HEK293 (cell line): Measurements from ENCODE around the gene CEP70.

ENCODE experiments used
- CTCF ChIA-PET: fragments of 350-600 bp; formaldehyde crosslinking; extraction: SDS; loops from one replicate; lab custom pipeline; 2021; ENCODE audit warnings: antibody characterized with exemption; lab: Yijun Ruan, JAX
- POLR2A ChIA-PET: fragments of 300-600 bp; formaldehyde crosslinking; extraction: SDS; loops from one replicate; lab custom pipeline; 2020; ENCODE audit warnings: antibody characterized with exemption, inconsistent platforms; lab: Yijun Ruan, JAX
- H3K27ac ChIP-seq: fragments of 200-500 bp; sonication (Bioruptor generic); 2 replicates; pipeline ENCODE4 v1.5.1; 2014; ENCODE audit warnings: low read depth, low read length, control low read depth, inconsistent platforms; ENCODE audit errors: extremely low read depth
- H3K36me3 ChIP-seq, 2 experiments: fragments of 200-500 bp in 1 of 2; sonication (Bioruptor generic) in 1 of 2; 1 replicate in 1 of 2; 2 replicates in 1 of 2; pipeline ENCODE4 v1.5.1; 2014 to 2017; ENCODE audit warnings: inconsistent platforms in 2 of 2, low read length in 2 of 2; ENCODE audit not compliant: control insufficient read depth in 2 of 2, insufficient read depth in 1 of 2
- H3K4me1 ChIP-seq: fragments of 200-500 bp; sonication (Bioruptor generic); 2 replicates; pipeline ENCODE4 v1.5.1; 2014; ENCODE audit warnings: mild to moderate bottlenecking, low read length, inconsistent platforms; ENCODE audit not compliant: control insufficient read depth, insufficient read depth
- H3K4me3 ChIP-seq: 2 replicates; pipeline ENCODE4 v1.5.1; 2011; ENCODE audit warnings: low read depth, mild to moderate bottlenecking, control low read depth, low read length, moderate library complexity
- H3K9me3 ChIP-seq: fragments of 200-500 bp; sonication (Bioruptor generic); 2 replicates; pipeline ENCODE4 v1.5.1; 2014; ENCODE audit warnings: low read depth, low read length, inconsistent platforms; ENCODE audit not compliant: control insufficient read depth, insufficient read depth
- HOXC10 ChIP-seq: sonication (generic); formaldehyde crosslinking; IDR thresholded peaks from 2 replicates; pipeline ENCODE4 v1.8.1; 2023; ENCODE audit warnings: mild to moderate bottlenecking, missing genetic modification reagents
- KLF7 ChIP-seq: fragments of 450-650 bp; formaldehyde crosslinking; IDR thresholded peaks from 2 replicates; pipeline ENCODE4 v1.5.1; 2016; ENCODE audit warnings: missing biosample characterization, missing genetic modification characterization, borderline replicate concordance
- MEIS1 ChIP-seq: sonication (generic); formaldehyde crosslinking; IDR thresholded peaks from 2 replicates; pipeline ENCODE4 v1.8.1; 2022; ENCODE audit warnings: missing genetic modification reagents, mild to moderate bottlenecking, borderline replicate concordance
- SP7 ChIP-seq: fragments of 450-650 bp; formaldehyde crosslinking; IDR thresholded peaks from 2 replicates; pipeline ENCODE4 v1.5.1; 2016; ENCODE audit warnings: missing biosample characterization, missing genetic modification characterization
- TRIM28 ChIP-seq: IDR thresholded peaks from 2 replicates; pipeline ENCODE4 v1.6.1; 2011; ENCODE audit warnings: low read length, control low read depth, borderline replicate concordance
- ZBTB1 ChIP-seq: fragments of 450-650 bp; formaldehyde crosslinking; IDR thresholded peaks from 2 replicates; pipeline ENCODE4 v1.5.1; 2016; ENCODE audit warnings: missing biosample characterization, missing genetic modification characterization
- ZNF2 ChIP-seq: fragments of 450-650 bp; formaldehyde crosslinking; IDR thresholded peaks from 2 replicates; pipeline ENCODE4 v1.5.1; 2016; ENCODE audit warnings: missing biosample characterization, missing genetic modification characterization
- ZNF223 ChIP-seq: fragments of 450-650 bp; formaldehyde crosslinking; IDR thresholded peaks from 2 replicates; pipeline ENCODE4 v1.5.1; 2016; ENCODE audit warnings: missing biosample characterization, missing genetic modification characterization
- ZNF324 ChIP-seq: fragments of 450-650 bp; formaldehyde crosslinking; IDR thresholded peaks from 2 replicates; pipeline ENCODE4 v1.5.1; 2016; ENCODE audit warnings: missing biosample characterization, missing genetic modification characterization
- ZNF335 ChIP-seq: fragments of 450-650 bp; formaldehyde crosslinking; conservative IDR thresholded peaks from 2 replicates; pipeline ENCODE4 v1.5.1; 2016; ENCODE audit warnings: missing biosample characterization, missing genetic modification characterization
- ZNF366 ChIP-seq: fragments of 450-650 bp; formaldehyde crosslinking; conservative IDR thresholded peaks from 2 replicates; pipeline ENCODE4 v1.5.1; 2016; ENCODE audit warnings: missing biosample characterization, missing genetic modification characterization
- ZNF423 ChIP-seq: fragments of 450-650 bp; formaldehyde crosslinking; IDR thresholded peaks from 2 replicates; pipeline ENCODE4 v1.5.1; 2016; ENCODE audit warnings: missing biosample characterization, missing genetic modification characterization
- ZNF514 ChIP-seq: fragments of 450-650 bp; formaldehyde crosslinking; IDR thresholded peaks from 2 replicates; pipeline ENCODE4 v1.5.1; 2016; ENCODE audit warnings: missing biosample characterization, missing genetic modification characterization
- ZNF561 ChIP-seq: fragments of 450-650 bp; IDR thresholded peaks from 2 replicates; pipeline ENCODE4 v1.5.1; 2018; ENCODE audit warnings: missing biosample characterization, missing genetic modification characterization, borderline replicate concordance
- ZNF600 ChIP-seq: fragments of 450-650 bp; formaldehyde crosslinking; IDR thresholded peaks from 2 replicates; pipeline ENCODE4 v1.5.1; 2016; ENCODE audit warnings: missing biosample characterization, missing genetic modification characterization
- ZNF621 ChIP-seq: fragments of 450-650 bp; formaldehyde crosslinking; IDR thresholded peaks from 2 replicates; pipeline ENCODE4 v1.5.1; 2017; ENCODE audit warnings: missing biosample characterization, missing genetic modification characterization
- ZNF664 ChIP-seq: fragments of 450-650 bp; formaldehyde crosslinking; IDR thresholded peaks from 2 replicates; pipeline ENCODE4 v1.5.1; 2016; ENCODE audit warnings: missing biosample characterization, missing genetic modification characterization
- ZNF768 ChIP-seq: fragments of 450-650 bp; formaldehyde crosslinking; IDR thresholded peaks from 2 replicates; pipeline ENCODE4 v1.5.1; 2018; ENCODE audit warnings: missing biosample characterization, mild to moderate bottlenecking, missing genetic modification characterization
- ZNF843 ChIP-seq: fragments of 450-650 bp; formaldehyde crosslinking; IDR thresholded peaks from 2 replicates; pipeline ENCODE4 v1.5.1; 2016; ENCODE audit warnings: missing biosample characterization, missing genetic modification characterization
- ZSCAN23 ChIP-seq: fragments of 450-650 bp; formaldehyde crosslinking; IDR thresholded peaks from 2 replicates; pipeline ENCODE4 v1.5.1; 2016; ENCODE audit warnings: missing biosample characterization, missing genetic modification characterization
- ZSCAN30 ChIP-seq: fragments of 450-650 bp; IDR thresholded peaks from 2 replicates; pipeline ENCODE4 v1.5.1; 2018; ENCODE audit warnings: missing biosample characterization, mild to moderate bottlenecking, missing genetic modification characterization, moderate library complexity
- TF ChIP-seq, protein P1 (sequence below): fragments of 450-650 bp; formaldehyde crosslinking; IDR thresholded peaks from 2 replicates; pipeline ENCODE4 v1.5.1; 2016; ENCODE audit warnings: missing biosample characterization, missing genetic modification characterization
- TF ChIP-seq, protein P2 (sequence below): fragments of 450-650 bp; formaldehyde crosslinking; IDR thresholded peaks from 2 replicates; pipeline ENCODE4 v1.5.1; 2016; ENCODE audit warnings: missing biosample characterization, missing genetic modification characterization
- TF ChIP-seq, protein P3 (sequence below): fragments of 450-650 bp; formaldehyde crosslinking; optimal IDR thresholded peaks from 2 replicates; pipeline ENCODE3; 2016; ENCODE audit warnings: missing biosample characterization, mild to moderate bottlenecking, missing genetic modification characterization
- TF ChIP-seq, protein P4 (sequence below): fragments of 450-650 bp; formaldehyde crosslinking; IDR thresholded peaks from 2 replicates; pipeline ENCODE4 v1.5.1; 2016; ENCODE audit warnings: missing biosample characterization, missing genetic modification characterization
- TF ChIP-seq, protein P5 (sequence below): fragments of 450-650 bp; formaldehyde crosslinking; IDR thresholded peaks from 2 replicates; pipeline ENCODE4 v1.5.1; 2016; ENCODE audit warnings: missing biosample characterization, missing genetic modification characterization, low read depth

Gene CEP70

DNA sequence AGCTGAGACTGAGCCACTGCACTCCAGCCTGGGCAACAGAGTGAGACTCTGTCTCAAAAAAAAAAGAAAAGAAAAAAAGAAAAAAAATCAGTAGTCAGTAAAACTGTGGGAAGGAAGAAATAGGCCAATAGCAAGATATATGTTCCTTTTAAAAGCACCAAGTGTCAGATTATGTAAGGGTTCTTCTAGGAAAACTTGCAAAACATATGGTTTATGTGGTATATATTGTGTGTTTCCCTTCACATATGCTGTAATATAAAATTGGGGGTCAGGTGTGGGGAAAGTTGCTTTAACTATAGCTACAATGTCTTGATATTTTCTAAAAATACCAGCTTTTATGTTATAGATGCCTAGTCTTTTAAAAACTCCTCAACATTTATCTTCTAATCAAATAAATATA, 95.1 kb downstream of the CEP70 start:
- ChIA-PET CTCF (no interaction called here), POLR2A (no interaction called here)
- Histone ChIP-seq H3K27ac (no peak overlapping the region), H3K4me3 (no peak overlapping the region), H3K4me1 (no peaks in the 10 kb centered on the region), H3K36me3 (peaks cover 0 to 13% of the 10 kb centered on the region in 2 experiments; a peak in 2 of 3 replicates), H3K9me3 (no peaks in the 10 kb centered on the region)
- TF ChIP-seq ZNF600 (tag by site-specific recombination): no peak
- TF ChIP-seq ZNF335 (tag by site-specific recombination): no peak
- TF ChIP-seq ZNF2 (tag by site-specific recombination): no peak
- TF ChIP-seq ZNF843 (tag by site-specific recombination): no peak
- no peak for TF ChIP-seq ZNF561
- TF ChIP-seq, protein P1, sequence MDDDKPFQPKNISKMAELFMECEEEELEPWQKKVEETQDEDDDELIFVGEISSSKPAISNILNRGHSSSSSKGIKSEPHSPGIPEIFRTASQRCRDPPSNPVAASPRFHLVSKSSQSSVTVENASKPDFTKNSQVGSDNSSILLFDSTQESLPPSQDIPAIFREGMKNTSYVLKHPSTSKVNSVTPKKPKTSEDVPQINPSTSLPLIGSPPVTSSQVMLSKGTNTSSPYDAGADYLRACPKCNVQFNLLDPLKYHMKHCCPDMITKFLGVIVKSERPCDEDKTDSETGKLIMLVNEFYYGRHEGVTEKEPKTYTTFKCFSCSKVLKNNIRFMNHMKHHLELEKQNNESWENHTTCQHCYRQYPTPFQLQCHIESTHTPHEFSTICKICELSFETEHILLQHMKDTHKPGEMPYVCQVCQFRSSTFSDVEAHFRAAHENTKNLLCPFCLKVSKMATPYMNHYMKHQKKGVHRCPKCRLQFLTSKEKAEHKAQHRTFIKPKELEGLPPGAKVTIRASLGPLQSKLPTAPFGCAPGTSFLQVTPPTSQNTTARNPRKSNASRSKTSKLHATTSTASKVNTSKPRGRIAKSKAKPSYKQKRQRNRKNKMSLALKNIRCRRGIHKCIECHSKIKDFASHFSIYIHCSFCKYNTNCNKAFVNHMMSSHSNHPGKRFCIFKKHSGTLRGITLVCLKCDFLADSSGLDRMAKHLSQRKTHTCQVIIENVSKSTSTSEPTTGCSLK: no peak
- TF ChIP-seq ZNF423 (tag by site-specific recombination): no peak
- no peak for TF ChIP-seq SP7 (tag by site-specific recombination)
- TF ChIP-seq, protein P2, sequence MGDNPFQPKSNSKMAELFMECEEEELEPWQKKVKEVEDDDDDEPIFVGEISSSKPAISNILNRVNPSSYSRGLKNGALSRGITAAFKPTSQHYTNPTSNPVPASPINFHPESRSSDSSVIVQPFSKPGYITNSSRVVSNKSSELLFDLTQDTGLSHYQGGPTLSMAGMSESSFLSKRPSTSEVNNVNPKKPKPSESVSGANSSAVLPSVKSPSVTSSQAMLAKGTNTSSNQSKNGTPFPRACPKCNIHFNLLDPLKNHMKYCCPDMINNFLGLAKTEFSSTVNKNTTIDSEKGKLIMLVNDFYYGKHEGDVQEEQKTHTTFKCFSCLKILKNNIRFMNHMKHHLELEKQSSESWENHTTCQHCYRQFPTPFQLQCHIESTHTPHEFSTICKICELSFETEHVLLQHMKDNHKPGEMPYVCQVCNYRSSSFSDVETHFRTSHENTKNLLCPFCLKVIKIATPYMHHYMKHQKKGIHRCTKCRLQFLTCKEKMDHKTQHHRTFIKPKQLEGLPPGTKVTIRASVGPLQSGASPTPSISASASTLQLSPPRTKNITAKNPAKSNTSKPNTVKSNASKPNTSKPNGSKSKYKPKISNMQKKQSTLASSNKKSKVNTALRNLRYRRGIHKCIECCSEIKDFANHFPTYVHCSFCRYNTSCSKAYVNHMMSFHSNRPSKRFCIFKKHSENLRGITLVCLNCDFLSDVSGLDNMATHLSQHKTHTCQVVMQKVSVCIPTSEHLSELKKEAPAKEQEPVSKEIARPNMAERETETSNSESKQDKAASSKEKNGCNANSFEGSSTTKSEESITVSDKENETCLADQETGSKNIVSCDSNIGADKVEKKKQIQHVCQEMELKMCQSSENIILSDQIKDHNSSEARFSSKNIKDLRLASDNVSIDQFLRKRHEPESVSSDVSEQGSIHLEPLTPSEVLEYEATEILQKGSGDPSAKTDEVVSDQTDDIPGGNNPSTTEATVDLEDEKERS (tag by site-specific recombination): no peak
- TF ChIP-seq ZNF664 (tag by site-specific recombination): no peak
- TF ChIP-seq, protein P3, sequence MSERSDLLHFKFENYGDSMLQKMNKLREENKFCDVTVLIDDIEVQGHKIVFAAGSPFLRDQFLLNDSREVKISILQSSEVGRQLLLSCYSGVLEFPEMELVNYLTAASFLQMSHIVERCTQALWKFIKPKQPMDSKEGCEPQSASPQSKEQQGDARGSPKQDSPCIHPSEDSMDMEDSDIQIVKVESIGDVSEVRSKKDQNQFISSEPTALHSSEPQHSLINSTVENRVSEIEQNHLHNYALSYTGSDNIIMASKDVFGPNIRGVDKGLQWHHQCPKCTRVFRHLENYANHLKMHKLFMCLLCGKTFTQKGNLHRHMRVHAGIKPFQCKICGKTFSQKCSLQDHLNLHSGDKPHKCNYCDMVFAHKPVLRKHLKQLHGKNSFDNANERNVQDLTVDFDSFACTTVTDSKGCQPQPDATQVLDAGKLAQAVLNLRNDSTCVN (tag by site-specific recombination): no peak
- no peak for TF ChIP-seq ZNF324 (tag by site-specific recombination)
- TF ChIP-seq, protein P4, sequence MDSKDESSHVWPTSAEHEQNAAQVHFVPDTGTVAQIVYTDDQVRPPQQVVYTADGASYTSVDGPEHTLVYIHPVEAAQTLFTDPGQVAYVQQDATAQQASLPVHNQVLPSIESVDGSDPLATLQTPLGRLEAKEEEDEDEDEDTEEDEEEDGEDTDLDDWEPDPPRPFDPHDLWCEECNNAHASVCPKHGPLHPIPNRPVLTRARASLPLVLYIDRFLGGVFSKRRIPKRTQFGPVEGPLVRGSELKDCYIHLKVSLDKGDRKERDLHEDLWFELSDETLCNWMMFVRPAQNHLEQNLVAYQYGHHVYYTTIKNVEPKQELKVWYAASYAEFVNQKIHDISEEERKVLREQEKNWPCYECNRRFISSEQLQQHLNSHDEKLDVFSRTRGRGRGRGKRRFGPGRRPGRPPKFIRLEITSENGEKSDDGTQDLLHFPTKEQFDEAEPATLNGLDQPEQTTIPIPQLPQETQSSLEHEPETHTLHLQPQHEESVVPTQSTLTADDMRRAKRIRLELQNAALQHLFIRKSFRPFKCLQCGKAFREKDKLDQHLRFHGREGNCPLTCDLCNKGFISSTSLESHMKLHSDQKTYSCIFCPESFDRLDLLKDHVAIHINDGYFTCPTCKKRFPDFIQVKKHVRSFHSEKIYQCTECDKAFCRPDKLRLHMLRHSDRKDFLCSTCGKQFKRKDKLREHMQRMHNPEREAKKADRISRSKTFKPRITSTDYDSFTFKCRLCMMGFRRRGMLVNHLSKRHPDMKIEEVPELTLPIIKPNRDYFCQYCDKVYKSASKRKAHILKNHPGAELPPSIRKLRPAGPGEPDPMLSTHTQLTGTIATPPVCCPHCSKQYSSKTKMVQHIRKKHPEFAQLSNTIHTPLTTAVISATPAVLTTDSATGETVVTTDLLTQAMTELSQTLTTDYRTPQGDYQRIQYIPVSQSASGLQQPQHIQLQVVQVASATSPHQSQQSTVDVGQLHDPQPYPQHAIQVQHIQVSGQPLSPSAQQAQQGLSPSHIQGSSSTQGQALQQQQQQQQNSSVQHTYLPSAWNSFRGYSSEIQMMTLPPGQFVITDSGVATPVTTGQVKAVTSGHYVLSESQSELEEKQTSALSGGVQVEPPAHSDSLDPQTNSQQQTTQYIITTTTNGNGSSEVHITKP (tag by site-specific recombination): no peak
- TF ChIP-seq ZSCAN23 (tag by site-specific recombination): no peak

DNA sequence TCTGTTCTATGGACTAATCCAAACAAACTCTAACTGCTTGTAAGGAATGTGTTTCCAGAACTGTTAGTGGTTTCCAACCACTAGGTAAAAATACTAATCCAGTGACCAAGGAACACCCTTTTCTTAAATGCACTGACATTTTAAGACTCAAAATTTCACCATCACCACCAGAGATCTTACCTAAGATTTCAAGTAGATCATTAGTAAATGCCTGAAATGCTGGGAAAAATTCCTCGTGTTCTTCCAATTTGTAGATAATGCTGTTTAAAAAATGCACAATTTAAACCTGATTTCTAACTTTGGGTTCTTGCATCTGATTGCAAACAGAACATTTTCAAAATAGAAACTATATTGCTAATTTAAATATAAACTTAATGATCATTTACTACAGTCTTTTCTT, 96.2 kb downstream of the CEP70 start:
- POLR2A ChIA-PET: no interaction called here
- Histone ChIP-seq H3K4me1 (no peaks in the 10 kb centered on the region), H3K4me3 (no peak overlapping the region), H3K27ac (no peak overlapping the region), H3K9me3 (no peaks in the 10 kb centered on the region), H3K36me3 (peaks cover 0 to 24% of the 10 kb centered on the region in 2 experiments; a peak in 2 of 3 replicates)
- CTCF ChIA-PET: interaction anchor here (0.6 kb wide), 1 partner anchor 14 kb away, joined by 3 read pairs; no protein-coding TSS in a partner anchor
- TF ChIP-seq ZNF768 (tag by site-specific recombination) (no peak), ZNF366 (no peak), ZNF223 (tag by site-specific recombination) (no peak), ZNF514 (no peak), ZBTB1 (no peak), ZNF621 (tag by site-specific recombination) (no peak), ZNF664 (tag by site-specific recombination) (no peak), TRIM28 (no peak), ZSCAN30 (tag by site-specific recombination) (no peak), KLF7 (tag by site-specific recombination) (no peak), HOXC10 (no peak), MEIS1 (CRISPR knock-in tag) (no peak)
- TF ChIP-seq, protein P5, sequence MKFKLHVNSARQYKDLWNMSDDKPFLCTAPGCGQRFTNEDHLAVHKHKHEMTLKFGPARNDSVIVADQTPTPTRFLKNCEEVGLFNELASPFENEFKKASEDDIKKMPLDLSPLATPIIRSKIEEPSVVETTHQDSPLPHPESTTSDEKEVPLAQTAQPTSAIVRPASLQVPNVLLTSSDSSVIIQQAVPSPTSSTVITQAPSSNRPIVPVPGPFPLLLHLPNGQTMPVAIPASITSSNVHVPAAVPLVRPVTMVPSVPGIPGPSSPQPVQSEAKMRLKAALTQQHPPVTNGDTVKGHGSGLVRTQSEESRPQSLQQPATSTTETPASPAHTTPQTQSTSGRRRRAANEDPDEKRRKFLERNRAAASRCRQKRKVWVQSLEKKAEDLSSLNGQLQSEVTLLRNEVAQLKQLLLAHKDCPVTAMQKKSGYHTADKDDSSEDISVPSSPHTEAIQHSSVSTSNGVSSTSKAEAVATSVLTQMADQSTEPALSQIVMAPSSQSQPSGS (tag by site-specific recombination): no peak
